Esophagus muscularis mucosa (tissue), 4 donors: ENCODE measurements around the gene PMEL.

Source experiments
- EP300 ChIP-seq: sonication (generic); formaldehyde crosslinking; IDR thresholded peaks from one replicate; pipeline ENCODE4 v1.6.1; 2017; ENCODE audit warnings: antibody characterized with exemption
- POLR2A ChIP-seq: fragments of 450-650 bp; IDR thresholded peaks from one replicate; pipeline ENCODE4 v1.6.1; 2017; ENCODE audit warnings: antibody characterized with exemption, moderate library complexity, mild to moderate bottlenecking, low read depth
- TF ChIP-seq, protein P1 (sequence below), 3 experiments: fragments of 200-600 bp in 2 of 3; fragments of 450-650 bp in 1 of 3; sonication (generic) in 2 of 3; IDR thresholded peaks; one replicate each; pipeline ENCODE4 v1.5.1; 2017 to 2019; ENCODE audit warnings: antibody characterized with exemption in 3 of 3, mild to moderate bottlenecking in 2 of 3, moderate library complexity in 1 of 3

DNA sequence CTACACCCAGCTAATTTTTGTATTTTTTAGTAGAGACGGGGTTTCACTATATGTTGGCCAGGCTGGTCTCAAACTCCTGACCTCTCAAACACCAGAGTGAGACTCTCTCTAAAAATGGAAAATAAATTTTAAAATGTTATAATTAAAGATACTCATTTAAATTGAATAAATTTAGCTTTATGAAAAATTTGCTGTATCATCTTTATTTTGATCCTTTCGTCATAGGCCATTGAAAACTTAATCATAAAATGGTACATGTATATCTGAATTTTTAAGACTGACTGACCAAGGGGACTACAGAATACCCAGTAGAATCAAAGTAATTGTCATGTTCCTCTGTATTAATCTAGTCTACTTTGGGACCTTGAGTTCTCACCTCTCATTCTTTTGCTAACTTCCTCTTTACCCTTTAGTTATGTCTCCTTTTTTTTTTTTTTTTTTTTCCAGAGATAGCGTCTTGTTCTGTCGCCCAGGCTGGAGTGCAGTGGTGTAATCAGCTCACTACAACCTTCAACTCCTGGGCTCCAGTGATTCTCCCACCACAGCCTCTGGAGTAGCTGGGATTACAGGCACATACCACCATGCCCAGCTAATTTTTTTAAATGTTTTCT, 17.5 kb upstream of the PMEL start:
- TF ChIP-seq, protein P1, sequence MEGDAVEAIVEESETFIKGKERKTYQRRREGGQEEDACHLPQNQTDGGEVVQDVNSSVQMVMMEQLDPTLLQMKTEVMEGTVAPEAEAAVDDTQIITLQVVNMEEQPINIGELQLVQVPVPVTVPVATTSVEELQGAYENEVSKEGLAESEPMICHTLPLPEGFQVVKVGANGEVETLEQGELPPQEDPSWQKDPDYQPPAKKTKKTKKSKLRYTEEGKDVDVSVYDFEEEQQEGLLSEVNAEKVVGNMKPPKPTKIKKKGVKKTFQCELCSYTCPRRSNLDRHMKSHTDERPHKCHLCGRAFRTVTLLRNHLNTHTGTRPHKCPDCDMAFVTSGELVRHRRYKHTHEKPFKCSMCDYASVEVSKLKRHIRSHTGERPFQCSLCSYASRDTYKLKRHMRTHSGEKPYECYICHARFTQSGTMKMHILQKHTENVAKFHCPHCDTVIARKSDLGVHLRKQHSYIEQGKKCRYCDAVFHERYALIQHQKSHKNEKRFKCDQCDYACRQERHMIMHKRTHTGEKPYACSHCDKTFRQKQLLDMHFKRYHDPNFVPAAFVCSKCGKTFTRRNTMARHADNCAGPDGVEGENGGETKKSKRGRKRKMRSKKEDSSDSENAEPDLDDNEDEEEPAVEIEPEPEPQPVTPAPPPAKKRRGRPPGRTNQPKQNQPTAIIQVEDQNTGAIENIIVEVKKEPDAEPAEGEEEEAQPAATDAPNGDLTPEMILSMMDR (IDR thresholded peaks at IDR 0.05), result no peak
- TF ChIP-seq POLR2A (no peak), EP300 (no peak)
